HepG2 (cell line): ENCODE results near the gene SLC44A5. TPM values are rescaled to one million over a fixed set of nuclear protein-coding genes. Genes with fewer than 3 reads are reported as not detected.

Source experiments
- ATAC-seq: fragments of 200-7000 bp; cut with Tn5 transposase; 3 replicates; pipeline ENCODE4 v1.9.1; 2020; ENCODE audit warnings: mild to moderate bottlenecking, moderate library complexity
- BruUV-seq: library from RNA; stranded (reverse); fragments of 400-500 nt; replicated peaks from 2 replicates; lab custom pipeline; 2021; lab: Mats Ljungman, UMichigan
- CTCF ChIA-PET: fragments of 300-600 bp; formaldehyde crosslinking; extraction: SDS; loops from one replicate; lab custom pipeline; 2021; ENCODE audit warnings: low total read pairs, inconsistent platforms, low intra/inter-chr PET ratio; lab: Yijun Ruan, JAX
- POLR2A ChIA-PET: fragments of 350-600 bp; sonication (Branson Sonifier 250); formaldehyde crosslinking; loops from one replicate; lab custom pipeline; 2020; ENCODE audit warnings: antibody characterized with exemption, inconsistent platforms; lab: Yijun Ruan, JAX
- DNase-seq: peaks from one replicate; pipeline ENCODE4 v3.0.0-alpha.2; 2015; ENCODE audit warnings: low spot score
- FAIRE-seq: peaks from 3 replicates; lab custom pipeline; 2011; peaks lifted over from hg19 to GRCh38; lab: Jason Lieb, UNC
- H2AFZ ChIP-seq: one replicate; pipeline ENCODE4 v1.6.1; 2011; ENCODE audit warnings: low read length, inconsistent platforms
- H3K27ac ChIP-seq: fragments of 300-600 bp; 3 replicates; pipeline ENCODE4 v1.8.0; 2011; ENCODE audit warnings: mixed run types, mild to moderate bottlenecking, mixed read lengths, low read length, inconsistent platforms; ENCODE audit not compliant: insufficient read depth; ENCODE audit errors: extremely low read length
- H3K27me3 ChIP-seq, 2 experiments: fragments of 200-600 bp in 1 of 2; 2 replicates in 1 of 2; 3 replicates in 1 of 2; pipeline versions ENCODE4 v1.6.0 to v1.8.0; 2011; ENCODE audit warnings: low read length in 2 of 2, mild to moderate bottlenecking in 2 of 2, moderate library complexity in 2 of 2, inconsistent platforms in 1 of 2; ENCODE audit not compliant: insufficient read depth in 2 of 2, control insufficient read depth in 1 of 2
- H3K36me3 ChIP-seq, 2 experiments: fragments of 200-600 bp in 1 of 2; replicated peaks in 1 of 2; 2 replicates in 1 of 2; 3 replicates in 1 of 2; pipeline versions ENCODE4 v1.5.1 to v1.8.0; 2011; ENCODE audit warnings: low read length in 2 of 2, inconsistent platforms in 1 of 2; ENCODE audit not compliant: insufficient read depth in 2 of 2, control insufficient read depth in 1 of 2
- H3K4me1 ChIP-seq: 2 replicates; pipeline ENCODE4 v1.5.1; 2012; ENCODE audit warnings: low read length, inconsistent platforms; ENCODE audit not compliant: insufficient read depth
- H3K4me2 ChIP-seq: 2 replicates; pipeline ENCODE4 v1.6.0; 2011; ENCODE audit warnings: low read depth, low read length, inconsistent platforms
- H3K4me3 ChIP-seq, 3 experiments: fragments of 200-600 bp in 1 of 3; sonication (generic), shearing (Covaris generic) in 1 of 3; replicated peaks in 1 of 3; 2 replicates each; pipeline ENCODE4 v1.5.1; 2011 to 2016; ENCODE audit warnings: low read length in 3 of 3, inconsistent platforms in 2 of 3, low read depth in 2 of 3, mild to moderate bottlenecking in 2 of 3, control low read depth in 1 of 3, mixed read lengths in 1 of 3; ENCODE audit not compliant: insufficient read depth in 1 of 3
- H3K79me2 ChIP-seq: one replicate; pipeline ENCODE4 v1.6.1; 2011; ENCODE audit warnings: low read length, inconsistent platforms; ENCODE audit not compliant: insufficient read depth
- H3K9ac ChIP-seq: 2 replicates; pipeline ENCODE4 v1.6.0; 2011; ENCODE audit warnings: mild to moderate bottlenecking, low read depth, low read length, inconsistent platforms; ENCODE audit not compliant: insufficient read depth
- H3K9me3 ChIP-seq: 2 replicates; pipeline ENCODE4 v1.5.1; 2012; ENCODE audit warnings: mild to moderate bottlenecking, low read length
- H4K20me1 ChIP-seq: 2 replicates; pipeline ENCODE4 v1.6.0; 2011; ENCODE audit warnings: inconsistent platforms, mild to moderate bottlenecking, low read length, moderate library complexity; ENCODE audit not compliant: insufficient read depth
- CEBPB ChIP-seq: IDR thresholded peaks from 2 replicates; pipeline ENCODE4 v1.6.1; 2011; ENCODE audit warnings: low read depth, low read length, improper control_type of control experiment, borderline replicate concordance
- CTCF ChIP-seq: sonication (generic); formaldehyde crosslinking; IDR thresholded peaks from 2 replicates; pipeline ENCODE4 v1.5.0; 2020; ENCODE audit warnings: mild to moderate bottlenecking, missing genetic modification reagents, moderate library complexity
- HMGXB4 ChIP-seq, 2 experiments: sonication (generic) in 1 of 2; formaldehyde crosslinking in 1 of 2; IDR thresholded peaks; 2 replicates each; pipeline versions ENCODE4 v1.4.0 to v1.6.1; 2018 to 2020; ENCODE audit warnings: missing genetic modification reagents in 2 of 2, borderline replicate concordance in 1 of 2, low read depth in 1 of 2, mild to moderate bottlenecking in 1 of 2, missing biosample characterization in 1 of 2
- IKZF1 ChIP-seq: fragments of 450-650 bp; IDR thresholded peaks from 2 replicates; pipeline ENCODE4 v1.7.1; 2016
- KDM3A ChIP-seq: IDR thresholded peaks from 2 replicates; pipeline ENCODE4 v1.6.1; 2018; ENCODE audit warnings: low read depth, missing compliant biosample characterization
- KDM5A ChIP-seq: fragments of 200-600 bp; sonication (generic); IDR thresholded peaks from 2 replicates; pipeline ENCODE4 v1.7.0; 2018; ENCODE audit warnings: antibody characterized with exemption, mild to moderate bottlenecking, low read length, borderline replicate concordance
- KMT2A ChIP-seq: sonication (generic); formaldehyde crosslinking; IDR thresholded peaks from 2 replicates; pipeline ENCODE4 v1.4.0; 2020; ENCODE audit warnings: missing genetic modification reagents
- NFKBIZ ChIP-seq: IDR thresholded peaks from 2 replicates; pipeline ENCODE4 v1.6.1; 2018; ENCODE audit warnings: missing genetic modification reagents, missing compliant biosample characterization
- SP1 ChIP-seq, 2 experiments: fragments of 450-650 bp in 1 of 2; sonication (generic) in 1 of 2; formaldehyde crosslinking in 1 of 2; IDR thresholded peaks; 2 replicates each; pipeline versions ENCODE4 v1.4.0 to v1.6.1; 2016 to 2020; ENCODE audit warnings: missing genetic modification reagents in 1 of 2
- ZNF337 ChIP-seq: sonication (generic); formaldehyde crosslinking; IDR thresholded peaks from 2 replicates; pipeline ENCODE4 v1.5.1; 2020; ENCODE audit warnings: missing genetic modification reagents, low read depth, mild to moderate bottlenecking, borderline replicate concordance
- ZNF33B ChIP-seq: sonication (generic); formaldehyde crosslinking; IDR thresholded peaks from 2 replicates; pipeline ENCODE4 v1.5.1; 2020; ENCODE audit warnings: mild to moderate bottlenecking, missing genetic modification reagents
- ZNF343 ChIP-seq: sonication (generic); formaldehyde crosslinking; IDR thresholded peaks from 2 replicates; pipeline ENCODE4 v1.4.0; 2020; ENCODE audit warnings: mild to moderate bottlenecking, missing genetic modification reagents
- ZNF414 ChIP-seq: sonication (generic); formaldehyde crosslinking; IDR thresholded peaks from 2 replicates; pipeline ENCODE4 v1.5.0; 2020; ENCODE audit warnings: missing genetic modification reagents
- ZNF431 ChIP-seq: sonication (generic); formaldehyde crosslinking; IDR thresholded peaks from 2 replicates; pipeline ENCODE4 v1.9.0; 2022; ENCODE audit warnings: missing genetic modification reagents, low read depth, mild to moderate bottlenecking, borderline replicate concordance
- WGBS: methylation state at CpG from one replicate; pipeline ENCODE4 v1.1.6; 2017; ENCODE audit warnings: low lambda C conversion rate; 5-methylcytosine and 5-hydroxymethylcytosine counted together
- in situ Hi-C: cut with HindIII; loops from 2 replicates; pipeline ENCODE4 v1.10.0; 2017; ENCODE audit warnings: low pct_unique_long_range_greater_than_20kb; ENCODE audit not compliant: extremely low pct_ligation_motif_present
- intact Hi-C: fragments of 100-400 bp; cut with micrococcal nuclease; formaldehyde crosslinking; loops from one replicate; pipeline ENCODE4 v1.10.0; 2022; ENCODE audit not compliant: unreplicated experiment
- polyA plus RNA-seq, 8 experiments: library from polyadenylated mRNA; depleted of rRNA in 3 of 8; stranded (reverse) in 7 of 8; unstranded in 1 of 8; fragments of >200 nt; fragmentation: Illumina TruSeq in 4 of 8; extraction: Trizol in 4 of 8; gene quantifications; 2 replicates each; pipeline versions ENCODE4 v1.2.1 to v1.2.3, GENCODE V29; 2011 to 2016; ENCODE audit warnings: low read depth in 4 of 8, missing spikeins in 1 of 8, mixed read lengths in 1 of 8; ENCODE audit not compliant: insufficient read depth in 1 of 8
- total RNA-seq, 5 experiments: library from RNA; depleted of rRNA; stranded (reverse); fragments of >200 nt; fragmentation: Illumina TruSeq; extraction: Trizol; gene quantifications; 2 replicates each; pipeline ENCODE4 v1.2.3, GENCODE V29; 2016; ENCODE audit warnings: low read depth in 1 of 5
- TF ChIP-seq, protein P1 (sequence below): sonication (generic); formaldehyde crosslinking; conservative IDR thresholded peaks from 2 replicates; pipeline ENCODE4 v1.4.0; 2020; ENCODE audit warnings: missing genetic modification reagents
- TF ChIP-seq, protein P2 (sequence below): sonication (generic); formaldehyde crosslinking; conservative IDR thresholded peaks from 2 replicates; pipeline ENCODE4 v1.8.1; 2023; ENCODE audit warnings: missing genetic modification reagents

Gene SLC44A5
- total and polyA plus RNA-seq, 2 of the 13 experiments (the other 11 are each of a cell fraction or from before 2014, with no cell fraction given): 8.0 to 16.0 TPM

GRCh38 chr1:75174031-75174760 is 436.7 kb downstream of the SLC44A5 start:
- no peak overlapping the region for H3K4me2 ChIP-seq
- H3K79me2 ChIP-seq: no peaks in the 10 kb centered on the region
- no peaks in the 10 kb centered on the region for H4K20me1 ChIP-seq
- ATAC-seq: no peak
- ChIA-PET CTCF (no interaction called here), POLR2A (no interaction called here)
- no peaks in the 10 kb centered on the region for H3K36me3 ChIP-seq
- no peak overlapping the region for H3K4me3 ChIP-seq
- H2AFZ ChIP-seq: no peak overlapping the region
- BruUV-seq: no TSS peak
- no peak overlapping the region for H3K27ac ChIP-seq
- no peaks in the 10 kb centered on the region for H3K9me3 ChIP-seq
- H3K9ac ChIP-seq: no peak overlapping the region
- WGBS: 1% methylated on average over 2 of the region's 2 CpGs
- intact Hi-C loops: no loop called here
- no peak for FAIRE-seq
- H3K4me1 ChIP-seq: no peaks in the 10 kb centered on the region
- in situ Hi-C loops: no loop called here
- no peaks in the 10 kb centered on the region for H3K27me3 ChIP-seq
- no peak for DNase-seq
- TF ChIP-seq KMT2A (CRISPR knock-in tag) (no peak), ZNF33B (CRISPR knock-in tag) (no peak), KDM5A (no peak), SP1 (IDR thresholded peaks at IDR 0.05) (no peak), SP1 (CRISPR knock-in tag; IDR thresholded peaks at IDR 0.05) (no peak), KDM3A (CRISPR knock-in tag) (no peak), ZNF343 (CRISPR knock-in tag) (no peak), ZNF414 (CRISPR knock-in tag) (no peak), CEBPB (no peak), ZNF337 (CRISPR knock-in tag) (no peak), IKZF1 (no peak), NFKBIZ (no peak), HMGXB4 (CRISPR knock-in tag; IDR thresholded peaks at IDR 0.05; ENCODE audit: borderline replicate concordance in 1 of 2, low read depth in 1 of 2) (no peak), CTCF (CRISPR knock-in tag) (no peak), ZNF431 (CRISPR knock-in tag) (no peak)
- TF ChIP-seq, protein P1, sequence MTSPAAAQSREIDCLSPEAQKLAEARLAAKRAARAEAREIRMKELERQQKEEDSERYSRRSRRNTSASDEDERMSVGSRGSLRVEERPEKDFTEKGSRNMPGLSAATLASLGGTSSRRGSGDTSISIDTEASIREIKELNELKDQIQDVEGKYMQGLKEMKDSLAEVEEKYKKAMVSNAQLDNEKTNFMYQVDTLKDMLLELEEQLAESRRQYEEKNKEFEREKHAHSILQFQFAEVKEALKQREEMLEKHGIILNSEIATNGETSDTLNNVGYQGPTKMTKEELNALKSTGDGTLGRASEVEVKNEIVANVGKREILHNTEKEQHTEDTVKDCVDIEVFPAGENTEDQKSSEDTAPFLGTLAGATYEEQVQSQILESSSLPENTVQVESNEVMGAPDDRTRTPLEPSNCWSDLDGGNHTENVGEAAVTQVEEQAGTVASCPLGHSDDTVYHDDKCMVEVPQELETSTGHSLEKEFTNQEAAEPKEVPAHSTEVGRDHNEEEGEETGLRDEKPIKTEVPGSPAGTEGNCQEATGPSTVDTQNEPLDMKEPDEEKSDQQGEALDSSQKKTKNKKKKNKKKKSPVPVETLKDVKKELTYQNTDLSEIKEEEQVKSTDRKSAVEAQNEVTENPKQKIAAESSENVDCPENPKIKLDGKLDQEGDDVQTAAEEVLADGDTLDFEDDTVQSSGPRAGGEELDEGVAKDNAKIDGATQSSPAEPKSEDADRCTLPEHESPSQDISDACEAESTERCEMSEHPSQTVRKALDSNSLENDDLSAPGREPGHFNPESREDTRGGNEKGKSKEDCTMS (CRISPR knock-in tag): no peak
- TF ChIP-seq, protein P2, sequence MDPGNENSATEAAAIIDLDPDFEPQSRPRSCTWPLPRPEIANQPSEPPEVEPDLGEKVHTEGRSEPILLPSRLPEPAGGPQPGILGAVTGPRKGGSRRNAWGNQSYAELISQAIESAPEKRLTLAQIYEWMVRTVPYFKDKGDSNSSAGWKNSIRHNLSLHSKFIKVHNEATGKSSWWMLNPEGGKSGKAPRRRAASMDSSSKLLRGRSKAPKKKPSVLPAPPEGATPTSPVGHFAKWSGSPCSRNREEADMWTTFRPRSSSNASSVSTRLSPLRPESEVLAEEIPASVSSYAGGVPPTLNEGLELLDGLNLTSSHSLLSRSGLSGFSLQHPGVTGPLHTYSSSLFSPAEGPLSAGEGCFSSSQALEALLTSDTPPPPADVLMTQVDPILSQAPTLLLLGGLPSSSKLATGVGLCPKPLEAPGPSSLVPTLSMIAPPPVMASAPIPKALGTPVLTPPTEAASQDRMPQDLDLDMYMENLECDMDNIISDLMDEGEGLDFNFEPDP (CRISPR knock-in tag): no peak
